Activated CD4-positive, alpha-beta T cell treated with anti-CD3 and anti-CD28 coated beads, Interleukin-2, amount 10 ng/mL, durations not matched to agents 7 days and 5 days (primary cell): ENCODE measurements around the gene MCF2L. TPM values are rescaled to one million over a fixed set of nuclear protein-coding genes. Genes with fewer than 3 reads are reported as not detected.

Experiments used
- CTCF ChIA-PET: fragments of 350-600 bp; sonication (Branson Sonifier 250); formaldehyde crosslinking; loops from one replicate; lab custom pipeline; 2021; ENCODE audit warnings: antibody characterized with exemption; lab: Charles Lee
- POLR2A ChIA-PET: fragments of 350-600 bp; sonication (Branson Sonifier 250); formaldehyde crosslinking; loops from one replicate; lab custom pipeline; 2021; ENCODE audit warnings: antibody characterized with exemption; lab: Charles Lee
- DNase-seq: peaks from one replicate; pipeline ENCODE4 v3.0.0-alpha.2; 2020
- H3K27ac Mint-ChIP-seq: one replicate; pipeline ENCODE4 v1.8.0; 2021; ENCODE audit warnings: mild to moderate bottlenecking, moderate library complexity, mixed read lengths
- H3K27me3 Mint-ChIP-seq: one replicate; pipeline ENCODE4 v1.8.0; 2021; ENCODE audit warnings: mixed read lengths
- H3K36me3 Mint-ChIP-seq: one replicate; pipeline ENCODE4 v1.8.0; 2021; ENCODE audit warnings: low read depth, mixed read lengths
- H3K4me1 Mint-ChIP-seq: one replicate; pipeline ENCODE4 v1.8.0; 2021; ENCODE audit warnings: mixed read lengths
- H3K4me3 Mint-ChIP-seq: one replicate; pipeline ENCODE4 v1.8.0; 2021; ENCODE audit warnings: mild to moderate bottlenecking, moderate library complexity, mixed read lengths
- H3K9me3 Mint-ChIP-seq: one replicate; pipeline ENCODE4 v1.8.0; 2021; ENCODE audit warnings: mixed read lengths
- total RNA-seq, 2 experiments: library from RNA; stranded (reverse); gene quantifications; one replicate each; pipeline ENCODE4 v1.2.3, GENCODE V29; 2021

The MCF2L gene
- total RNA-seq, 2 experiments from 2014 or later: 1.2 to 1.4 TPM

- H3K36me3 Mint-ChIP-seq: no peaks in the 10 kb centered on the region
- H3K4me1 Mint-ChIP-seq: no peaks in the 10 kb centered on the region
- no peak overlapping the region for H3K27ac Mint-ChIP-seq
- no peak for DNase-seq
- H3K27me3 Mint-ChIP-seq: no peaks in the 10 kb centered on the region
- H3K4me3 Mint-ChIP-seq: no peak overlapping the region
- no peaks in the 10 kb centered on the region for H3K9me3 Mint-ChIP-seq
- POLR2A ChIA-PET: no interaction called here
- CTCF ChIA-PET: interaction anchor here (1.0 kb wide), 1 partner anchor 155 kb away, joined by 3 read pairs; no protein-coding TSS in a partner anchor
These were observed 117.2 kb downstream of the MCF2L start for GRCh38 chr13:113086031-113086750.

DNA sequence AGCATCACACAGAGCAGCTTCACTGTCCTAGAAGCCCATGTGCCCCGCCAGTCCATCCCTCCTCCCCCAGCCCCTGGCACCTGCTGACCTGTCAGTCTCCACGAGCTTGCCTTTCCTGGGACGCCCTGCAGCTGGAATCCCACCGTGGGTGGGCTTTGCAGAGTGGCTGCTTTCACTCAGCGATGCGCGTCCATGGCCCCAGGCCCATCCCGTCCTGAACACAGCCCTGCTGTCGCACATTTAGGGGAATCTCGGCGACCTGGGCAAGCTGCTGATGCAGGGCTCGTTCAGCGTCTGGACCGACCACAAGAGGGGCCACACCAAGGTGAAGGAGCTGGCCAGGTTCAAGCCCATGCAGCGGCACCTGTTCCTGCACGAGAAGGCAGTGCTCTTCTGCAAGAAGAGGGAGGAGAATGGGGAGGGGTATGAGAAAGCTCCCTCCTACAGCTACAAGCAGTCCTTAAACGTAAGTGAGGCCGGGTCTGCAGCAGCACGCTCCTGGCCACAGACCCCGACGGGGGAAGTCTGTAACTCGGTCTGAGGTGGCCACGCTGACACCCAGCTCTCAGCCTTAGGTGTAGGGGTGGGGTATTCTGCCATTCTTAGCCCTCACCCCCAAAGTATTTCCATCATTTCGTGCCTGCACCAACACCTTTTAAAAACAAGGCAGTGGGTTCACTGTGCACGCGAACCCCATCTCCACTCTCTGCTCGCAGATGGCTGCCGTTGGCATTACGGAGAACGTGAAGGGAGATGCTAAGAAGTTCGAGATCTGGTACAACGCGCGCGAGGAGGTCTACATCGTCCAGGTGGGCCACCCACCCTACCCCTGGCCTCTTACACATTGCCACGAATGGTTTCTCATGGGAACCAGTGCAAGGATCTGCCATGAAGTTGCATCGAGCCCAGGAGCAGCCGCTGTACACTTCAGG is 118.2 kb downstream of the MCF2L start:
- no peaks in the 10 kb centered on the region for H3K27me3 Mint-ChIP-seq
- no peaks in the 10 kb centered on the region for H3K9me3 Mint-ChIP-seq
- no peaks in the 10 kb centered on the region for H3K4me1 Mint-ChIP-seq
- CTCF ChIA-PET: interaction anchor here (0.6 to 1.0 kb wide), 2 partner anchors 154 to 202 kb away, joined by 3 read pairs; no protein-coding TSS in a partner anchor
- no peak overlapping the region for H3K4me3 Mint-ChIP-seq
- POLR2A ChIA-PET: no interaction called here
- DNase-seq: no peak
- no peaks in the 10 kb centered on the region for H3K36me3 Mint-ChIP-seq
- no peak overlapping the region for H3K27ac Mint-ChIP-seq

DNA sequence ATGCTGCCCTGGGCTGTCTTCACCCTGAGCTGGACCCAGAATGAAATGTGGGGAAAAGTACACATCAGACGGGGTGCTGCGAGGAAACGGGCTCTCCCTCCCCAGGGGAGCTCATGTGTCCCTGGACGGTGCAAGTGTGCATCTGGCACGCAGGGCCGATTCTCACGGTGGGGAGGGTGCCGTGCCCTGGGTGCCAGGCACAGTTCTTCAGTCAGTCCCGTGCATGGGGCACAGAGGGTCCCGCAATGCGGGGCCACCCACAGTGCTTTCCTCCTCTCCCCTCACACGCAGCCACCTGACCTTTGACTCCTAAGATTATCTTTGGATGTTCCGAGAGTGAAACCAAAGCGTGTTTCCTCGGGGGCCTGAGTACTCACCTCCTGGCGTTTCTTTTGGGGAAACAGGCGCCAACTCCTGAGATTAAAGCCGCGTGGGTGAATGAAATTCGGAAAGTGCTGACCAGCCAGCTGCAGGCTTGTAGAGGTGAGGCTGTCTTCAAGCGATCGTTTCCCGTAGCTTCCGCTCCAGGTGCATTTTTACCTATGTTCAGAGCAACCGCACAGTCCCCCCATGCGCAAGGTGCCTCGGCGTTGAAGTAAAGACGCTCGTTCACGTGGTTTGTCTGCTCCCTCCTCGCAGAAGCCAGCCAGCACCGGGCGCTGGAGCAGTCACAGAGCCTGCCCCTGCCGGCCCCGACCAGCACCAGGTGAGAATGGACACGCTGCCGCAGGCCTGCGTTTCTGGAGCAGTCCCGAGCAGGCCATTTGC is 119.1 kb downstream of the MCF2L start:
- no peak for DNase-seq
- H3K4me3 Mint-ChIP-seq: no peak overlapping the region
- H3K27ac Mint-ChIP-seq: no peak overlapping the region
- CTCF ChIA-PET: no interaction called here
- no peaks in the 10 kb centered on the region for H3K4me1 Mint-ChIP-seq
- H3K36me3 Mint-ChIP-seq: no peaks in the 10 kb centered on the region
- H3K27me3 Mint-ChIP-seq: no peaks in the 10 kb centered on the region
- POLR2A ChIA-PET: no interaction called here
- H3K9me3 Mint-ChIP-seq: no peaks in the 10 kb centered on the region

- POLR2A ChIA-PET: no interaction called here
- CTCF ChIA-PET: interaction anchor here (1.2 kb wide), 1 partner anchor 12 kb away, joined by 3 read pairs; no protein-coding TSS in a partner anchor
These were observed 119.6 kb downstream of the MCF2L start for GRCh38 chr13:113088691-113089020.

DNA sequence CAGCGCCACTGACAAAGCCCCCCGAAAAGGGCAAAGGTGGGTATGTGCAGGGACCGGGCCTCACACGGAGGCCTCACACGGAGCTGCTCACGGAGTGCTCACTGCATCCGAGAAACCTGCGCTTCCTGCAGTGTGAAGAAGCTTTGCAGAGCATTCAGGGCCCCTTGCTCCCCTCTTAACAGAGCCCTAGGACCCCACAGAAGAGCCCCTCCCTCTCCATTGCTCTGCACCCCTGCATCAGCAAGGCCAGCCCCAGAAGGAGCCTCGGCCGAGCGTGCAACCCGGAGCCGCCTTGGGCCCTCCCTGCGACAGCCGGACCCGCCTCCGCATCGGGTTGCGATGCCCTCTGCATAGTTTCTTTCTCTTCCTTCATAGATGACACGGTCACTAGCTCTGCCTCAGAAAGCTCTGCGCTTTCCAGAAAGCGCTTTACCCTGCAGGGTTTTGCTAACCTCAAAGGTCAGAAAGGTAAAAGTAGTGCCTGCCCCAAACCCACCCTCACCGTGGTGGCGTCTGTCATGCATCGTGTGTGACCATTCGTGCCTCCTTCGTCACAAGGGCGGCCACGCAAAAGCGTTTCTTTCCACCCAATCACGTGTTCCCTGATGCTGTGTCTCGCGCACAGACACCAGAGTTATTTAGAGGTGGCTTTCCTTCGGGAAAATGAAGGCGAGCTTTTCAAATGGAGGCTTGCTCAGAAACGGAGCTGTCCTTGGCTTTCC is 120.8 kb downstream of the MCF2L start:
- DNase-seq: no peak
- no peaks in the 10 kb centered on the region for H3K27me3 Mint-ChIP-seq
- H3K27ac Mint-ChIP-seq: no peak overlapping the region
- no peaks in the 10 kb centered on the region for H3K36me3 Mint-ChIP-seq
- H3K9me3 Mint-ChIP-seq: no peaks in the 10 kb centered on the region
- no peak overlapping the region for H3K4me3 Mint-ChIP-seq
- CTCF ChIA-PET: interaction anchor here (1.2 kb wide), 1 partner anchor 10 kb away, joined by 3 read pairs; no protein-coding TSS in a partner anchor
- POLR2A ChIA-PET: no interaction called here
- H3K4me1 Mint-ChIP-seq: no peaks in the 10 kb centered on the region

More at GRCh38 chr13:113088691-113089020, 119.6 kb downstream of the MCF2L start:
- no peaks in the 10 kb centered on the region for H3K36me3 Mint-ChIP-seq
- H3K27ac Mint-ChIP-seq: no peak overlapping the region
- DNase-seq: no peak
- no peaks in the 10 kb centered on the region for H3K27me3 Mint-ChIP-seq
- H3K4me1 Mint-ChIP-seq: no peaks in the 10 kb centered on the region
- no peaks in the 10 kb centered on the region for H3K9me3 Mint-ChIP-seq
- no peak overlapping the region for H3K4me3 Mint-ChIP-seq

GRCh38 chr13:113090415-113090770 is 121.4 kb downstream of the MCF2L start:
- Mint-ChIP-seq H3K4me1 (no peaks in the 10 kb centered on the region), H3K27ac (no peak overlapping the region), H3K36me3 (no peaks in the 10 kb centered on the region), H3K9me3 (no peaks in the 10 kb centered on the region), H3K27me3 (no peaks in the 10 kb centered on the region), H3K4me3 (no peak overlapping the region)
- CTCF ChIA-PET: no interaction called here
- POLR2A ChIA-PET: no interaction called here
- no peak for DNase-seq

DNA sequence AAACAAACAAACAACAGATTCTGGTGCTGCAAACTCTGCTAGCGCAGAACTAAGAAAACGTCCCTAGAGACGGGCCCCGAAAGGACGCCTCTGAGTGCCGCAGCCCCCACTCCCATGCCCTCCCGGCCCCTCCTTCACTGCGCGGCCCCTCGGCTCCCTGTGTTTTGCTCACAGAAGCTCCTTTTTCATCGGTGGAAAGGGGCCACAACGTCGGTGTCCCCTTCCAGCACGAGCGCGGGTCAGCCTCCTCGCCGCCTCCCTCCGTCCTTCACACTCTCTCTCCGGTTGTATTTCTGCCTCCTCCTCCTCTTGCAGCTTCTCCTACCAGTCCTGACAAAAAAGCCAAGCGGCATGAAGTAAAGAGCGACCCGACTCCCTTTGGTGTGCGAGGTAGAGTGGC is 121.8 kb downstream of the MCF2L start:
- Mint-ChIP-seq H3K4me3 (no peak overlapping the region), H3K27ac (no peak overlapping the region), H3K36me3 (no peaks in the 10 kb centered on the region), H3K27me3 (no peaks in the 10 kb centered on the region), H3K9me3 (no peaks in the 10 kb centered on the region), H3K4me1 (no peaks in the 10 kb centered on the region)
- CTCF ChIA-PET: no interaction called here
- POLR2A ChIA-PET: no interaction called here
- no peak for DNase-seq

DNA sequence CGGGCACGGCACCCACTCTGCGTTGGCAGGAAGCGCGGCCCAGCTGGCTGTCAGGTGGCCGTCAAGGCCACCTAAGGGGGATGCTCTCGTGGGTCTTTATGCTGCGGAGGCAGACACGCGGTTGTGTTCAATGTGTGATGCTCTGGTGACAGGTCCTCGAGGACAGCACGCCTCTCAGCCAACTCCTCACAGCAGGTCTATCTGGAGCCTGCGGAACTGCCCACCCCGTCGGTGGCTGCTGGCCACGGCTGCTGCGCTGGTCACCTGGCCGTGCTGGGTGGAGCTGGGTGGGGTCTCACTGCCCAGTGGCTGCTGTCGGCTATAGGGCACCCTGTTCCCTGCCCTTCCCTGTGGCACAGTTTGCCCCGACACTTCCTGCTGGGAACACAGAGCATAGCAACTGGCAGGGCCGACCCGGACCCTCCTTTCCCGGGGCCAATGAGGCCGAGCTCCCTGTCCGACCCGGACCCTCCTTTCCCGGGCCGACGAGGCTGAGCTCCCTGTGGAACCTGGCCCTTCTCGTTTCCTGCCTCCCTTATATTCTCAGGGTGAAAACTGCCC is 122.3 kb downstream of the MCF2L start:
- H3K27ac Mint-ChIP-seq: no peak overlapping the region
- no peaks in the 10 kb centered on the region for H3K9me3 Mint-ChIP-seq
- H3K4me3 Mint-ChIP-seq: no peak overlapping the region
- DNase-seq: no peak
- H3K27me3 Mint-ChIP-seq: no peaks in the 10 kb centered on the region
- H3K36me3 Mint-ChIP-seq: no peaks in the 10 kb centered on the region
- H3K4me1 Mint-ChIP-seq: no peaks in the 10 kb centered on the region
- CTCF ChIA-PET: interaction anchor here (1.3 kb wide), 1 partner anchor 13 kb away, joined by 3 read pairs; no protein-coding TSS in a partner anchor
- POLR2A ChIA-PET: no interaction called here

DNA sequence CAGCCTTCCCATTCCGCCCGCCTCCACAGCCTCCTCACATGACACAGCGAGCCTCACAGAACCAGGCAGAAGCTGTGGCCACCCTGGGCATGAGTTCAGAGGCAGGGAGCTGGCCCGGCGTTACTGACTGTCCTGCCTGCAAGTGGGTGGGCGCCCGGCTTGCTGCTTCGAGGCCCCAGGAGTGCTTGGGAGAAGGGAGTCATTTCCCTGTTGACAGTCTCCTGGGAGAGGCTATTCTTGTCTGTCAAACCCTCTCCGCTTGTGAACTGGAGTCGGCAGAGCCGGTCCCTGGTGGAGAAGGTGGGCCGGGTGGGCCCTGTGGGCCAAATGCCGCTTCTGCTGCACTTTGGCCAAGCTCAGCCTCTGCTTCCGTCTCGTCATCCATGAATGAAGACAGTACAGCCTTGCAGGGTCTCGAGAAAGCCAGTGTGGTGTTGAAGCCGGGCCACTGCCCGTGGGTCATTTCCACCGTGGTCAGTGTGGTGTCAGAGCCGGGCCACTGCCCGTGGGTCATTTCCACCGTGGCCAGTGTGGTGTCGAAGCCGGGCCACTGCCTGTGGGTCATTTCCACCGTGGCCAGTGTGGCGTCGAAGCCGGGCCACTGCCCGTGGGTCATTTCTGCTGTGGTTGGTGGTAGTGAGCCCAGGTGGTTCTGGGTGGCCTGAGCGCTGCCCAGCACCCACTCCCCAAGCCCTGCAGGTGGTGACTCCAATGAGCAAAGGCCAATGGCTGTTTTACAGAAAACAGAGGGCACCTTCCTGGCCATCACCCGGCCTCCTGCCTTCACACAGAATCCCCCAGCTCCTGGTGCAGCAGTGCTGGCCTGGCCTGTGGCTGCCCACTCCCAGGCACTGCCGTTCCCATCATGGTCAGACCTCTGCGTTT is 123.1 kb downstream of the MCF2L start:
- Mint-ChIP-seq H3K27me3 (no peaks in the 10 kb centered on the region), H3K4me3 (no peak overlapping the region), H3K4me1 (no peaks in the 10 kb centered on the region), H3K9me3 (no peaks in the 10 kb centered on the region), H3K27ac (no peak overlapping the region), H3K36me3 (no peaks in the 10 kb centered on the region)
- ChIA-PET CTCF (interaction anchor here (1.3 kb wide), 1 partner anchor 12 kb away, joined by 3 read pairs; no protein-coding TSS in a partner anchor), POLR2A (no interaction called here)
- DNase-seq: no peak

- Mint-ChIP-seq H3K27me3 (no peaks in the 10 kb centered on the region), H3K9me3 (no peaks in the 10 kb centered on the region), H3K27ac (no peak overlapping the region), H3K36me3 (no peaks in the 10 kb centered on the region), H3K4me1 (no peaks in the 10 kb centered on the region), H3K4me3 (no peak overlapping the region)
- DNase-seq: no peak
- POLR2A ChIA-PET: no interaction called here
- CTCF ChIA-PET: interaction anchor here (1.3 to 1.4 kb wide), 2 partner anchors 10 to 11 kb away, joined by 3 read pairs; no protein-coding TSS in a partner anchor
These were observed 124.0 kb downstream of the MCF2L start for GRCh38 chr13:113092776-113093579.
